ENCODE results near the gene RFFL.

The RFFL gene

GRCh38 chr17:35086931-35087573 lies 23.5 kb upstream of the RFFL start:
- Histone ChIP-seq H3K27ac (ENCODE audit: extremely low read depth, low read depth, low read length) (no peak overlapping the region), H3K4me3 (ENCODE audit: low read depth, low read length) (no peak overlapping the region), H3K36me3 (ENCODE audit: control insufficient read depth in 2 of 2, insufficient read depth in 1 of 2, low read length in 2 of 2) (no peaks in the 10 kb centered on the region; a peak in 1 of 3 replicates), H3K4me1 (ENCODE audit: control insufficient read depth, insufficient read depth, low read length) (peaks cover 15% of the 10 kb centered on the region), H3K9me3 (ENCODE audit: control insufficient read depth, insufficient read depth, low read depth, low read length) (no peaks in the 10 kb centered on the region)
- ChIA-PET CTCF (interaction anchor here (0.6 to 1.4 kb wide), 8 partner anchors 17 to 465 kb away, joined by 3 to 9 read pairs (median 4); partner anchors contain the start of gene NLE1), POLR2A (interaction anchor here (0.8 to 1.8 kb wide), 2 partner anchors 24 to 517 kb away, joined by 3 to 6 read pairs; partner anchors contain the start of gene RFFL)
- TF ChIP-seq ZNF600 (tag by site-specific recombination; IDR thresholded peaks at IDR 0.05) (0 out of 2 replicates have a peak, but pooled peaks have one; percentile 11), ZNF362 (tag by site-specific recombination; IDR thresholded peaks at IDR 0.05) (no peak), ZNF518A (tag by site-specific recombination; conservative IDR thresholded peaks at IDR 0.05; ENCODE audit: low read depth) (no peak)

DNA sequence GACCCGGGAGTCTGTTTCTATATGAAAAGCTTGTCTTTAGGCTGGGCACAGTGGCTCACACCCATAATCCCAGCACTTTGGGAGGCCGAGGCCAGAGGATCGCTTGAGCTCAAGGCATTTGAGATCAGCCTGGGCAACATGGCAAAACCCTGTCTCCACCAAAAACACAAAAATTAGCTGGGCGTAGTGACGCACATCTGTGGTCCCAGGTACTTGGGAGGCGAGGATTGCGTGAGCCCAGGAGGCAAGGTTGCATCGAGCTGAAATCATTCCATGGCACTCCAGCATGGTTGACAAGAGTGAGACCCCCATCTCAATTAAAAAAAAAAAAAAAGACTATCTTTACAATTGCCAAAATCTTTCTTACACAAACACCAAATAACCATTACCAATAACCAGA lies 22.7 kb upstream of the RFFL start:
- ChIA-PET CTCF (no interaction called here), POLR2A (interaction anchor here (0.6 to 1.8 kb wide), 3 partner anchors 23 to 518 kb away, joined by 3 to 6 read pairs (median 3); partner anchors contain the start of gene RFFL)
- no peak overlapping the region for H3K4me3 ChIP-seq (ENCODE audit: low read depth, low read length)
- H3K9me3 ChIP-seq (ENCODE audit: control insufficient read depth, insufficient read depth, low read depth, low read length) = no peaks in the 10 kb centered on the region
- H3K36me3 ChIP-seq (ENCODE audit: control insufficient read depth in 2 of 2, insufficient read depth in 1 of 2, low read length in 2 of 2) = no peaks in the 10 kb centered on the region; a peak in 1 of 3 replicates
- H3K27ac ChIP-seq (ENCODE audit: extremely low read depth, low read depth, low read length) = no peak overlapping the region
- H3K4me1 ChIP-seq (ENCODE audit: control insufficient read depth, insufficient read depth, low read length) = peaks cover 20% of the 10 kb centered on the region
- TF ChIP-seq ZNF114 (tag by site-specific recombination; IDR thresholded peaks at IDR 0.05) (no peak), ZSCAN18 (tag by site-specific recombination; IDR thresholded peaks at IDR 0.05) (no peak), GFI1B (tag by site-specific recombination; IDR thresholded peaks at IDR 0.05) (no peak), ZBTB20 (tag by site-specific recombination; IDR thresholded peaks at IDR 0.05) (no peak), ZNF791 (tag by site-specific recombination; IDR thresholded peaks at IDR 0.05) (no peak), ZNF391 (tag by site-specific recombination; IDR thresholded peaks at IDR 0.05; ENCODE audit: borderline replicate concordance, low read depth) (no peak), ZNF302 (tag by site-specific recombination; IDR thresholded peaks at IDR 0.05; ENCODE audit: low read depth) (no peak), ZBTB21 (tag by site-specific recombination; IDR thresholded peaks at IDR 0.05) (no peak), YY1 (tag by site-specific recombination; IDR thresholded peaks at IDR 0.05) (no peak), ZNF837 (tag by site-specific recombination; IDR thresholded peaks at IDR 0.05) (no peak)
- TF ChIP-seq, protein P1, sequence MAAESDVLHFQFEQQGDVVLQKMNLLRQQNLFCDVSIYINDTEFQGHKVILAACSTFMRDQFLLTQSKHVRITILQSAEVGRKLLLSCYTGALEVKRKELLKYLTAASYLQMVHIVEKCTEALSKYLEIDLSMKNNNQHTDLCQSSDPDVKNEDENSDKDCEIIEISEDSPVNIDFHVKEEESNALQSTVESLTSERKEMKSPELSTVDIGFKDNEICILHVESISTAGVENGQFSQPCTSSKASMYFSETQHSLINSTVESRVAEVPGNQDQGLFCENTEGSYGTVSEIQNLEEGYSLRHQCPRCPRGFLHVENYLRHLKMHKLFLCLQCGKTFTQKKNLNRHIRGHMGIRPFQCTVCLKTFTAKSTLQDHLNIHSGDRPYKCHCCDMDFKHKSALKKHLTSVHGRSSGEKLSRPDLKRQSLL (tag by site-specific recombination; IDR thresholded peaks at IDR 0.05) = no peak
- TF ChIP-seq, protein P2, sequence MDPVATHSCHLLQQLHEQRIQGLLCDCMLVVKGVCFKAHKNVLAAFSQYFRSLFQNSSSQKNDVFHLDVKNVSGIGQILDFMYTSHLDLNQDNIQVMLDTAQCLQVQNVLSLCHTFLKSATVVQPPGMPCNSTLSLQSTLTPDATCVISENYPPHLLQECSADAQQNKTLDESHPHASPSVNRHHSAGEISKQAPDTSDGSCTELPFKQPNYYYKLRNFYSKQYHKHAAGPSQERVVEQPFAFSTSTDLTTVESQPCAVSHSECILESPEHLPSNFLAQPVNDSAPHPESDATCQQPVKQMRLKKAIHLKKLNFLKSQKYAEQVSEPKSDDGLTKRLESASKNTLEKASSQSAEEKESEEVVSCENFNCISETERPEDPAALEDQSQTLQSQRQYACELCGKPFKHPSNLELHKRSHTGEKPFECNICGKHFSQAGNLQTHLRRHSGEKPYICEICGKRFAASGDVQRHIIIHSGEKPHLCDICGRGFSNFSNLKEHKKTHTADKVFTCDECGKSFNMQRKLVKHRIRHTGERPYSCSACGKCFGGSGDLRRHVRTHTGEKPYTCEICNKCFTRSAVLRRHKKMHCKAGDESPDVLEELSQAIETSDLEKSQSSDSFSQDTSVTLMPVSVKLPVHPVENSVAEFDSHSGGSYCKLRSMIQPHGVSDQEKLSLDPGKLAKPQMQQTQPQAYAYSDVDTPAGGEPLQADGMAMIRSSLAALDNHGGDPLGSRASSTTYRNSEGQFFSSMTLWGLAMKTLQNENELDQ (tag by site-specific recombination; IDR thresholded peaks at IDR 0.05; ENCODE audit: low read depth) = no peak
- TF ChIP-seq, protein P3, sequence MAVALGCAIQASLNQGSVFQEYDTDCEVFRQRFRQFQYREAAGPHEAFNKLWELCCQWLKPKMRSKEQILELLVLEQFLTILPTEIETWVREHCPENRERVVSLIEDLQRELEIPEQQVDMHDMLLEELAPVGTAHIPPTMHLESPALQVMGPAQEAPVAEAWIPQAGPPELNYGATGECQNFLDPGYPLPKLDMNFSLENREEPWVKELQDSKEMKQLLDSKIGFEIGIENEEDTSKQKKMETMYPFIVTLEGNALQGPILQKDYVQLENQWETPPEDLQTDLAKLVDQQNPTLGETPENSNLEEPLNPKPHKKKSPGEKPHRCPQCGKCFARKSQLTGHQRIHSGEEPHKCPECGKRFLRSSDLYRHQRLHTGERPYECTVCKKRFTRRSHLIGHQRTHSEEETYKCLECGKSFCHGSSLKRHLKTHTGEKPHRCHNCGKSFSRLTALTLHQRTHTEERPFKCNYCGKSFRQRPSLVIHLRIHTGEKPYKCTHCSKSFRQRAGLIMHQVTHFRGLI (tag by site-specific recombination; IDR thresholded peaks at IDR 0.05) = no peak
- TF ChIP-seq, protein P4, sequence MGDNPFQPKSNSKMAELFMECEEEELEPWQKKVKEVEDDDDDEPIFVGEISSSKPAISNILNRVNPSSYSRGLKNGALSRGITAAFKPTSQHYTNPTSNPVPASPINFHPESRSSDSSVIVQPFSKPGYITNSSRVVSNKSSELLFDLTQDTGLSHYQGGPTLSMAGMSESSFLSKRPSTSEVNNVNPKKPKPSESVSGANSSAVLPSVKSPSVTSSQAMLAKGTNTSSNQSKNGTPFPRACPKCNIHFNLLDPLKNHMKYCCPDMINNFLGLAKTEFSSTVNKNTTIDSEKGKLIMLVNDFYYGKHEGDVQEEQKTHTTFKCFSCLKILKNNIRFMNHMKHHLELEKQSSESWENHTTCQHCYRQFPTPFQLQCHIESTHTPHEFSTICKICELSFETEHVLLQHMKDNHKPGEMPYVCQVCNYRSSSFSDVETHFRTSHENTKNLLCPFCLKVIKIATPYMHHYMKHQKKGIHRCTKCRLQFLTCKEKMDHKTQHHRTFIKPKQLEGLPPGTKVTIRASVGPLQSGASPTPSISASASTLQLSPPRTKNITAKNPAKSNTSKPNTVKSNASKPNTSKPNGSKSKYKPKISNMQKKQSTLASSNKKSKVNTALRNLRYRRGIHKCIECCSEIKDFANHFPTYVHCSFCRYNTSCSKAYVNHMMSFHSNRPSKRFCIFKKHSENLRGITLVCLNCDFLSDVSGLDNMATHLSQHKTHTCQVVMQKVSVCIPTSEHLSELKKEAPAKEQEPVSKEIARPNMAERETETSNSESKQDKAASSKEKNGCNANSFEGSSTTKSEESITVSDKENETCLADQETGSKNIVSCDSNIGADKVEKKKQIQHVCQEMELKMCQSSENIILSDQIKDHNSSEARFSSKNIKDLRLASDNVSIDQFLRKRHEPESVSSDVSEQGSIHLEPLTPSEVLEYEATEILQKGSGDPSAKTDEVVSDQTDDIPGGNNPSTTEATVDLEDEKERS (tag by site-specific recombination; IDR thresholded peaks at IDR 0.05) = no peak
